GM12891 (cell line): ENCODE results near the gene TMEM234.

Source experiments
- DNase-seq: peaks from one replicate; pipeline ENCODE4 v3.0.0; 2011; ENCODE audit warnings: low spot score; ENCODE audit not compliant: insufficient read length
- FAIRE-seq: peaks from 2 replicates; lab custom pipeline; 2011; peaks lifted over from hg19 to GRCh38; lab: Jason Lieb, UNC
- PAX5 ChIP-seq: IDR thresholded peaks from 2 replicates; pipeline ENCODE4 v1.6.1; 2011; ENCODE audit warnings: low read length, moderate library complexity, mild to moderate bottlenecking; ENCODE audit not compliant: insufficient read depth, severe bottlenecking
- POLR2A ChIP-seq: IDR thresholded peaks from 2 replicates; pipeline ENCODE4 v1.6.1; 2011; ENCODE audit warnings: low read depth, low read length, control low read depth
- POLR2AphosphoS5 ChIP-seq: IDR thresholded peaks from 2 replicates; pipeline ENCODE4 v1.6.1; 2011; ENCODE audit warnings: low read depth, low read length, control low read depth
- POU2F2 ChIP-seq: IDR thresholded peaks from 2 replicates; pipeline ENCODE4 v1.6.1; 2011; ENCODE audit warnings: low read depth, mild to moderate bottlenecking, control low read depth, low read length, moderate library complexity
- SPI1 ChIP-seq: IDR thresholded peaks from 2 replicates; pipeline ENCODE4 v1.6.1; 2011; ENCODE audit warnings: low read depth, low read length, control low read depth
- TAF1 ChIP-seq: IDR thresholded peaks from 2 replicates; pipeline ENCODE4 v1.6.1; 2011; ENCODE audit warnings: low read depth, low read length, control low read depth

The TMEM234 gene

GRCh38 chr1:32178380-32179192 lies 43.6 kb downstream of the TMEM234 start:
- DNase-seq (no peak), FAIRE-seq (no peak)
- TF ChIP-seq SPI1, result no peak
- no peak for TF ChIP-seq TAF1
- TF ChIP-seq PAX5, result no peak
- TF ChIP-seq POLR2AphosphoS5, result no peak
- no peak for TF ChIP-seq POU2F2
- no peak; the same call in 1 of the 2 replicates for TF ChIP-seq POLR2A

DNA sequence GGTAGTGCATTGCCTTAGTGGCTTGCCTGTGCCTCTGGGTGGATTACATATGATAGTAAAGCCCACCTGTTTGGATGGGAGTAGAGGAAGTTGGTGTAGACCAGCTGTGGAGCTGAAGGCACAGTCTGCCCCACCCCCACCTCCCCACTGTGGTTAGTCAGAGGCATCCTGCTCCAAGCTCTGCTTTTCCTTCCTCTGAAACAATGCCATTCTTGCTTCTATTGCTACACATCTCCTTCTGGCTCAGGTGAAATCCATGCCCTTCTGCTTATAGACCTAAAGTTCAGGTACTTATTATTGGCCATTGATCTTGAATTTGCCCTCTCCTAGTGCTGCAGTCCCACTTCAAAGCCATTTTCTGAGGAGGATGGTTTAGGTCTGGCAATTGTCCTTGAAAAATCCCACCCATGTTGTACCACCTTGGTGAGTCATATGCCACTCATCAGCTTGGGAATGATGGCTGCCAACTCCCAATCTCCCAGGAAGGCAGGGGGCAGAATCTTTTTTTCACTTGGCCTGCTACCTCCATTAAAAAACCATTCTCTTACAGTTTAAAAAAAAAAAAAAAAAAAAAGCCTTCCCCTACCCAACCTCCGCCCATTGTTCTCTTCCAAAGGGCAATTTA lies 49.4 kb downstream of the TMEM234 start:
- TF ChIP-seq POLR2A (no peak), PAX5 (no peak), SPI1 (no peak), POU2F2 (no peak), POLR2AphosphoS5 (no peak), TAF1 (no peak)
- FAIRE-seq, result peak; percentile 51
- no peak for DNase-seq

DNA sequence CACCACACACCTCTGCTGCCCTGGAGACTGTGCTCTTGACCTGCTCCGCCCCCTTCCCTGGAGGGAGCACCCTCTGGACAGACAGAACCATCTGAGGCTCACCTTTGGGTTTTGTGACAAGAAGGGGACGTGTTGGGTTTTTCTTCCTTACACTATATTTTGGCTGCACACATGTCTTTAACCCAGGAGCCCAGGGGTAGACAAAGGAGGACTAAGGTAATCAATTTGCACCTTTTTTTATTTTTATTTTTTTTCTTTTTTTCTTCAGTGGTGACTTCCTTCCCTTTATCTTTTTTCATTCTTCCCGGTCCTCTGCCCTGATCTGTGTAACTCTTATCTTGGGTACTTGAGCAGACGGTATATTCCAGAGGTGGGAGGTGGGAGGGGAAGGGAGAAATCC lies 51.2 kb downstream of the TMEM234 start:
- FAIRE-seq (no peak), DNase-seq (no peak)
- TF ChIP-seq PAX5, result no peak
- TF ChIP-seq SPI1, result no peak
- no peak for TF ChIP-seq TAF1
- no peak for TF ChIP-seq POU2F2
- TF ChIP-seq POLR2AphosphoS5, result no peak
- TF ChIP-seq POLR2A, result no peak
